HG03064 (cell line): ENCODE measurements around the gene PTCH1.

ENCODE experiments used
- ATAC-seq: cut with Tn5 transposase; IDR thresholded peaks from one replicate; pipeline ENCODE4 v1.9.1; 2021; ENCODE audit warnings: low read depth; ENCODE audit not compliant: unreplicated experiment

The PTCH1 gene

GRCh38 chr9:95413793-95414192, 103.0 kb downstream of the PTCH1 start:
- no peak for ATAC-seq

- ATAC-seq = no peak
Measured at GRCh38 chr9:95411054-95411892, 105.5 kb downstream of the PTCH1 start.

- ATAC-seq = no peak
Measured at GRCh38 chr9:95409650-95410426, 106.9 kb downstream of the PTCH1 start.

DNA sequence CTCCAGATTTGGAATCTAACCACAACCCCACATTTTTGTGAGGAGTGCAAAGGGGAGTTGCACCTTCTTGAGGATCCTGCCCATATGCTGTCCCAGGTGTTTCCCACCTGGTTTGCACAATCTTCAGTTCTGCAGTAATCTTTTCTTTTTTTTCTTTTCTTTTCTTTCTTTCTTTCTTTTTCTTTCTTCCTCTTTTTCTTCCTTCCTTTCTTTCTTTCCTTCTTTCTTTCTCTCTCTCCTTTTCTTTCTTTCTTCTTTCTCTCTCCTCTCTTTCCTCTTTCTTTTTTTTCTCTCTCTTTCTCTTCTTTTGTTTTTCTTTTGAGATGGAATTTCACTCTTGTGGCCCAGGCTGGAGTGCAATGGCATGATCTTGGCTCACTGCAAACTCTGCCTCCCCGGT, 109.2 kb downstream of the PTCH1 start:
- no peak for ATAC-seq

GRCh38 chr9:95406121-95406520, 110.7 kb downstream of the PTCH1 start:
- no peak for ATAC-seq

DNA sequence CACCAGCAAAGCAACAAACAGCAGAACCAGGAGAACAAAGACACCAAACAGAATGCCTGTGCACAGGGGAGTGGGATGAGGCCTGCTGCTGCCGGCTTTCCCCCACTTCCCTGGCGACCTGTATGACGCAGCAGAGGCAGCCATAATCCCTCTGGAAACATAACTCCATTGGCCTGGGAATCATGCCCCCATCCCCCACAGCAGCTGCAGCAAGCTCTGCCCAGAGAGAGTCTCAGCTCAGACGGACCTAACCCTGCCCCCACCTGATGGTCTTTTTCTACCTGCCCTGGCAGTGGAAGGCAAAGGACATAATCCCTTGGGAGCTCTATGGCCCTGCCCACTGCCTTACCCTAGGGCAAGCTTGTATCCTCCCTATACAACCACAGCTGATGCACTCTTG, 117.5 kb downstream of the PTCH1 start:
- no peak for ATAC-seq
